ENCODE results near the gene SGPP1.

DNA sequence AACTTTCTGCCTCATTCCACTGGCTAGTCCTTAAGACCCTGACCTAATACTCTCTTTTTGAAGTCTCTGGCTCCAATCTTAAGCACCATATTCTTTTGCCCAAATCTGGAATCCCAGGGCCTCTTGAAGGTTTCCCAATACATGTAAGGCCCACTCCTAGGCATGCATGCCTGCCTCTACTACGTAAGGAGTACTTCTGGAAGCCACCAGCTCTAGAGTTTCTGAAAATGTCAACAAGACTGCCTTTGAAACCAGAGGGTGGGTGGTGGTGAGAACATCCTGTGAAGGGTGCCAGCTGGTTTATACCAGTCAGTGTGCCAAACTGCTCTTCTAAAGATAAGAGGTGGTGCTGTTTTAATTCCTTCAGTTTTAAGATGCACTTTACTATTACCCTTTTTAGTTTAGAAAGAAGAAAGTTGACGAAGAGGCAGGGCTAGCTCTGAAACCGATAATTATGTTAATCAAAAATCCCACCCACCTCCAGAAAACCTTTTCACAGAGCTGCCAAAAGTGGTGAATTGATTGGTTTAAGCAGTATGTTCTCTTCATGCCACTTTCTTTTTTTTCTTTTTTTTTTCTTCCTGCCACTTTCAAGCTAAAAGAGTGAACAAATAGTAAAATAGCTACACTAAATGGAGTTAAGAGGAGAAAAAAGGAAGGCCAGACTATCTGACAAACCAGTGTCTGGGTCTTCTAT lies 77.5 kb downstream of the SGPP1 start:
- TF ChIP-seq, protein P1, sequence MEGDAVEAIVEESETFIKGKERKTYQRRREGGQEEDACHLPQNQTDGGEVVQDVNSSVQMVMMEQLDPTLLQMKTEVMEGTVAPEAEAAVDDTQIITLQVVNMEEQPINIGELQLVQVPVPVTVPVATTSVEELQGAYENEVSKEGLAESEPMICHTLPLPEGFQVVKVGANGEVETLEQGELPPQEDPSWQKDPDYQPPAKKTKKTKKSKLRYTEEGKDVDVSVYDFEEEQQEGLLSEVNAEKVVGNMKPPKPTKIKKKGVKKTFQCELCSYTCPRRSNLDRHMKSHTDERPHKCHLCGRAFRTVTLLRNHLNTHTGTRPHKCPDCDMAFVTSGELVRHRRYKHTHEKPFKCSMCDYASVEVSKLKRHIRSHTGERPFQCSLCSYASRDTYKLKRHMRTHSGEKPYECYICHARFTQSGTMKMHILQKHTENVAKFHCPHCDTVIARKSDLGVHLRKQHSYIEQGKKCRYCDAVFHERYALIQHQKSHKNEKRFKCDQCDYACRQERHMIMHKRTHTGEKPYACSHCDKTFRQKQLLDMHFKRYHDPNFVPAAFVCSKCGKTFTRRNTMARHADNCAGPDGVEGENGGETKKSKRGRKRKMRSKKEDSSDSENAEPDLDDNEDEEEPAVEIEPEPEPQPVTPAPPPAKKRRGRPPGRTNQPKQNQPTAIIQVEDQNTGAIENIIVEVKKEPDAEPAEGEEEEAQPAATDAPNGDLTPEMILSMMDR (IDR thresholded peaks at IDR 0.05; ENCODE audit: low read depth, low read length) = no peak
- TF ChIP-seq POLR2A (IDR thresholded peaks at IDR 0.05; ENCODE audit: extremely low read depth, insufficient read length) = no peak
- TF ChIP-seq, protein P2, sequence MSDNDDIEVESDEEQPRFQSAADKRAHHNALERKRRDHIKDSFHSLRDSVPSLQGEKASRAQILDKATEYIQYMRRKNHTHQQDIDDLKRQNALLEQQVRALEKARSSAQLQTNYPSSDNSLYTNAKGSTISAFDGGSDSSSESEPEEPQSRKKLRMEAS (IDR thresholded peaks at IDR 0.05; ENCODE audit: low read depth, low read length) = no peak
